KG1 (cell line): ENCODE measurements around the gene OPHN1.

Experiments used
- DNase-seq: peaks from one replicate; lab custom pipeline; 2025; lab: John Stamatoyannopoulos, UW

OPHN1 gene

DNA sequence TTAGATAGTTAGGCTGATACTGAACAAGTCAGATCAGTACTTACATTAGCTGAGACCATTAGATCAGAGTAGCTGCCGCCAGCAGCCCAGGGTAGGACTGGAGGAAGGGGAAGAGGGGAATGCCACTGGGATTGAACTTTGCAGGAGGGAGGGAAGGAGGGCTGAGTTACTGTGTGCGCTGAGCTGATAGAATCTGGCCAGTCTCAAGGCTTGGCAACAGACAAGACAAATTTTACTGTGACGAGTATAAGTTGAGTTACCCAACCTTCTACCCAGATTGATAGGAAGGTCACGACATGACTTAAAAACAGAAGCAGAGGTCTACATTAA is 372.1 kb downstream of the OPHN1 start:
- DNase-seq: no peak

DNA sequence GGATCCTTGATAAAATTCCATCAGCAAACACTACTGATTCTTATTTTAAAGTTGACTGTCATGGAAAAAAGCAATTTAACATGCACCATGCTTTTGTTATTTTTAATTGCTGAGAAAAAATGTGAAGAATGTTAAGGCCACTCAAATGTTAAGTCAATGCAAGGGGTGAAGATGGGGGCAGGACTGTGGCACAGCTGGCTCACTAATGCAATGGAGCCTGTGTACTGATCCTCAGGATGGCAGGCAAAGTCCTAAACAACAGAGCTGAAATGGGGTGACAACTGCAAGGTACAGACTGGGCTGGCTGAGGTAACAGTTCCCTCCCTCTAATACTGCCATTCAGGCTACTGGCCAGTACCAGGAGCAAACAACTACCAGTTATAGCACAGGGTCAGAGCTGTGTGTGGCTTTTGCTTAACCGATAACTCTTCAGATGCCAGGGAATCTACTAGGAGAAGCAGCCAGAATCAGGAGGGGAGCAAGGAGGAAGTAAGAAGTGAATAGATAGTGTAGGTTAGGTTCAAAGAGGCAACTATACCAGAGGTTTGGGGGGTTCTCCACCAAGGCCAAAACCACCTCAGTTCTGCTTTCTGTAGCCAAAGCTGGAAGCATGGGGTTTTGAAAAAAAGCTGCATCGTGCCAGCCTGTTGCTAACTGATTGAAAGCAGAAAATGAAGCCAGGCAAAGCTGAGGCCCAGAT is 372.6 kb downstream of the OPHN1 start:
- no peak for DNase-seq

DNA sequence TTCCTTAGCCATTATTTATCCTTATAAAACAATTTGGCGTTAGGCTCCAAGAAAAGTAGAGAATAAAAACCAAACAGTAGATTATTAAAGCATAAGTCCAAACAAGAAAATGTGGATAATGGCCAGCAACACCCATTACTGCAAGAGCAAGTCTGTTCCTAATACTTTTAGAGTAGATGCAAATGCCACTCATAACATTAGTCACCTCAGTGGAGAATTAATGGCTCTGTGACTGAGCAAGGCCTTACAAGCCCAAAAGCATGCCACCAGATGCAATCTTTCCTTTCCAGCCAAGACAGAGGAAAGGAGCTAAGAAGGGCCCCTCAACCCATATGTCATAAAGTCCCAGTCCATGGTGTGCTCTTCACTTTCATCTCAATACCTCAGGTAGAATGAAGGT is 373.8 kb downstream of the OPHN1 start:
- DNase-seq: no peak

DNA sequence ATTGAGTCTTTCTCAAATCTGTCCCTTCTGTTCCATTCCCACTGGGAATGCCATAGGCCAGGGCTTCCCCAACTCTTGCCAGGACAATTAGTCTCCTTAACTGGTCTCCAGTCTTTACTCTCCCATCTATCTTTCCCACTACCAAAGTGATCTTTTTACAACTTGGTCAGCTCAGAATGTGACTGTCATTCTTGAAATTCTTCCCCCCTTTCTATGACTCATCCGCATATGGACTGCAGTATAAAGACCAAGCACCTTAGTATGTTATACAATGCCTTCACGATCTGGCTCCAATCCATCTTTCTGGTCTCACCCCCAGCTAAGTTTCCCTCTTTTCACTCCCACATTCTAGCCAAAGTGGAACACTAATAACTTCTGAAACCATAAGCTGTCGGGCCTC is 383.8 kb downstream of the OPHN1 start:
- DNase-seq: no peak

DNA sequence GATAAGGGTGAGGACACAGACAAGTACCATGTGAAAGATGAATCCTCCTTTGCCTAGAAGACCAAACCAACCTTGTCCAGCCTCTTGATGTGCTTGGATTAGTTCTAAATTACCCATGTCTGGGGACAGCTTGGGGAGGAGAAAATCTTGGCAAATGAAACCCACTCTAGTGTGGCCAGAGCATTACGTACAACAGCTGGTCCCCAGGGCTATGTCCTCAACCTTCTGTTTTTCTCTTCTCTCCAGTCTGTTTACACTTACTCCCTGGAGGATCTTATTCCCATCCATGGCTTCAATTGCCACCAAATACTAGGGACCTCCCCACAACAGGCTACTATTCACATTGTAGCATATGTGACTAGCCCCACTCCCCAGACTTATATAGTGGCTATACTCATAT is 384.5 kb downstream of the OPHN1 start:
- DNase-seq: no peak

DNA sequence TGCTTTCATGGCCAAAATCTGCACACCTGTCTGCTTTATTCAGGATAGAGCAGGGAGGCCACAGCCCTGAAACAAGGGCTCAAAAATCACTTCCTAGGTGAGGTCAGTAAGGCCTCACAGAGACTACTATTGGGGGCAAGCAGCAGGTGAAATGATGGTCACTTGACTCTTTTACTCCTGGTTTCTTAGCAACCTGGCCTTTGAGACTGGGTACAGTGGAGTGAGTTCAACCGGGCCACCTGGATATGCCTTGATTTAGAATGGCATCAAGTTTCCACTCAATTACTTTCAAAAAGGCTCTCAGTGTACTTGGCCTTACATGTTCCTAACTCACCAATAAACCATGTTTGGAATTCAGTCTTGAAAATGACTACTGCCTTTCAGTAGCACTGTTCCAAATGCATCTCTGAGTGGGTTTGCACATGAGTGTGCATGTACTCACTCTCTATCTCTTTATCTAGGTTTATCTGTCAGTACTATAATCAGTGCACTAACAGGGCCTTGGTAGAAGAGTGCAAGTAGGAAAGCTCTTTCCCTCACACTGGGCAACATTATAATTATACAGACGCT is 388.2 kb downstream of the OPHN1 start:
- DNase-seq: no peak

DNA sequence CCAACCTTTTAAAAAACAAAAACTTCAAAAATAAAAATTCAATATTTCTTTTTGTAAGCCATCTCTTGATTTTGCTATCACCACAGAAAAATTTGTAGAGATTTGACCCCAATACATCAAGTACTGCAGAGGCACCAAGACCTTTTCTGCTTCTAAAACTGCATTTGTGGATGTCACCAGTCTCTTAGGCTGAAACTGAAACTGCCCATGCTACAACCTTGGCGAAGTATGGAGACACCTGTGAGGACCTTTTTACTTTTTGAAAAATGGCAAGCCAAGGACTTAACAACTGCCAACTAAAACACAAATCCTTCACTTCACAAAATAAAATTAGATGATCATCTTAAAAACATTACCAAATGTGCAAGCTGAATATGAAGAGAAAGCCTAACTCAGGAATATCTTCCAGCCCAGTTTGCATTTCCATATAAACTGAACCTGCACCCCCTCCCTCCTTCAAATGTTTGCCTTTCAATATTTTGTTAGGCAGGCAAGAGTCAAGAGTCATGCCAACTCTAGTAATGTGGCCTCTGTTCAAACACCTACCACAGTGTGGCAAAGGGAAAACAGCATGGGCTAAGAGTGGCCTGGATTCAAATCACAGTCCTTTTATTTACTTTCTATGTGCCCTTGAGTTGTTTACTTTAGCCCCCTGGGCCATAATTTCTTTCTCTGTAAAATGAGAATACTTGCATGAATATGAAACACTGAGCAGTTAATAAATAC is 389.4 kb downstream of the OPHN1 start:
- no peak for DNase-seq

DNA sequence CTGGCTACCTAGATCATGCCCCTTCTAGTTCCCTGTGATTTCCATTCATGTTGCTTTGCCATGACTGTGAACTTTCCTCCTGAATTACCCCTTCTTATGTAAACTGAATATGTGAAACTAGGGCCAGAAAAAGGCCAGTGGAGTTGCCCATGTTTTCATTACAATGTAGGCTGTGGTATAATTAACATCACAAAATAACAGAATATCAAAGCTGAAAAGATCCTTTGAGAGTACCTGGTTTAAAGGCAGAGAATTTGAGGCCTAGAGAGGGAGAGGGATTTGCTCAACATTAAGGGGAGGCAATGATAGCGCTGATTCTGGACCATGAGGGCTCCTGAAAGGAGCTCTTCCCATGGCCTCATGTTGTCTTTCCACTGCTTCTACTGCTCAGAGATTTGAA is 392.2 kb downstream of the OPHN1 start:
- DNase-seq: no peak

DNA sequence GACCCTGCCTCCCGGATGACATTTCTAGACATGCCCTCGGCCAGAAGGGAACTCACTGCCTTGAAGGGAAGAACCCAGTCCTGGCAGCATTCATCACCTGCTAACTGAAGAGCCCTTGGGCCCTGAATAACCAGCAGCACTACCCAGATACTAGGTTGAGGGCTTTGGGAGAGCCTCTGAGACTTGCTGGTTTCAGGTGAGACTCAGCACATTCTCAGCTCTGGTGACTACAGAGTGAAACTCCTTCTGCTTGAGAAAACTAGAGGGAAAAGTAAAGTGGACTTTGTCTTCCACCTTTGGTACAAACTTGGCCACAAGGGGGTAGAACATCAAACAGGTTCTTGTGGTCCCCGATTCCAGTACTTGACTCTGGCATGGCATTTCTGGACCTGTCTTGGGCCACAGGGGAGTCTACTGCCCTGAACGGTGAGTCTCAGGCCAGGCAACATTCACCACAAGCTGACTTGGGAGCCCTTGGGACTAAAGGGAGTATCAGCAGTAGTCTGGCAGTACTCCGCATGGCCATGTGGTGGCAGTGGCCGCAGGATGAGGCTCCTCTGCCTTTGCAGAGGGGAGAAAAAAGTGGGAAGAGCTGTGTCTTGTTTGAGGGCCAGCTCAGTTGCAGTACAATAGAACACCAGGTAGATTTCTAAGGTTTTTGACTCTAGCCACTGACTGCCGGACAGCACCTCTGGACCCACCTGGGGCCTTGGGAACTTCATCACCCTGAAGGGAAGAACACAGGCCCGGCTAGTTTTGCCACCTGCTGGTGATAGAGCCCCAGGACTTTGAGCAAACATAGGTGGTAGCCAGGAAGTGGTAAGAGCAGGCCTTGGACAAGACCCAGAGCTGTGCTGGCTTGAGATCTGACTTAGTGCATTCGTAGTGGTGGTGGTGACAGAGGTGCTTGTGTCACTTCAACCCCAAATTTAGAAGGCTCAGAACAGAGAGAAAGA is 414.8 kb downstream of the OPHN1 start:
- DNase-seq: no peak

DNA sequence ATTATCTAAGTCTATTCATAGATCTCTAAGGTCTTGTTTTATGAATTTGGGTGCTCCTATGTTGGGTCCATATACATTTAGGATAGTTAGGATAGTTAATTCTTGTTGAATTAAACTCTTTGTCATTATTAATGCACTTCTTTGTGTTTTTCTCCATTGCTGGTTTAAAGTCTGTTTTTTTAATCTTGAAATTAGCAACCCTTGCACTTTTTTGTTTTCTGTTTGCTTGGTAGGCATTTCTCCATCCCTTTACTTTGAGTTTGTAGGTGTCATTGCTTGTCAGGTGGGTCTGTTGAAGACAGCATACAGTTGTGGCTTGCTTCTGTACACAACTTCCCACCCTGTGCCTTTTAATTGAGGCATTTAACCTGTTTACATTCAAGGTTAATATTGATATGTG is 434.8 kb downstream of the OPHN1 start:
- no peak for DNase-seq
